K562 (cell line): ENCODE measurements around the gene LAX1. TPM values are rescaled to one million over a fixed set of nuclear protein-coding genes. Genes with fewer than 3 reads are reported as not detected.

ENCODE experiments used
- ATAC-seq: fragments of 200-7000 bp; cut with Tn5 transposase; 3 replicates; pipeline ENCODE4 v1.9.1; 2020; ENCODE audit warnings: moderate library complexity
- BruUV-seq: library from RNA; stranded (reverse); fragments of 400-500 nt; replicated peaks from 2 replicates; lab custom pipeline; 2021; lab: Mats Ljungman, UMichigan
- CTCF ChIA-PET: fragments of 300-600 bp; formaldehyde crosslinking; extraction: SDS; loops from one replicate; lab custom pipeline; 2021; ENCODE audit warnings: low intra/inter-chr PET ratio; lab: Yijun Ruan, JAX
- POLR2A ChIA-PET: fragments of 300-600, 350-650 bp; sonication (Branson Sonifier 250); formaldehyde crosslinking; extraction: SDS; loops from one replicate; lab custom pipeline; 2021; ENCODE audit warnings: antibody characterized with exemption, inconsistent platforms; lab: Yijun Ruan, JAX
- DNase-seq, 4 experiments: peaks; one replicate each; pipeline versions ENCODE4 v3.0.0 to v3.0.0-alpha.2; 2011 to 2018; ENCODE audit warnings: low spot score in 3 of 4, mixed read lengths in 3 of 4; ENCODE audit errors: extremely low read depth in 1 of 4
- FAIRE-seq: peaks from 2 replicates; lab custom pipeline; 2011; peaks lifted over from hg19 to GRCh38; lab: Jason Lieb, UNC
- H2AFZ ChIP-seq: 2 replicates; pipeline ENCODE4 v1.6.0; 2011; ENCODE audit warnings: low read depth, low read length, control low read depth, inconsistent platforms
- H3K27ac ChIP-seq: fragments of 200-600 bp; 3 replicates; pipeline ENCODE4 v1.8.0; 2011; ENCODE audit warnings: low read depth, mild to moderate bottlenecking, control low read depth, inconsistent platforms, low read length, moderate library complexity, mixed read lengths; ENCODE audit errors: extremely low read depth
- H3K27me3 ChIP-seq, 2 experiments: fragments of 300-600 bp in 1 of 2; 2 replicates in 1 of 2; 3 replicates in 1 of 2; pipeline versions ENCODE4 v1.6.0 to v1.8.0; 2011; ENCODE audit warnings: inconsistent platforms in 2 of 2, low read length in 2 of 2, mild to moderate bottlenecking in 1 of 2, mixed read lengths in 1 of 2, moderate library complexity in 1 of 2; ENCODE audit not compliant: control insufficient read depth in 2 of 2, insufficient read depth in 2 of 2
- H3K36me3 ChIP-seq: fragments of 300-600 bp; 3 replicates; pipeline ENCODE4 v1.8.0; 2011; ENCODE audit warnings: mild to moderate bottlenecking, low read length, inconsistent platforms; ENCODE audit not compliant: control insufficient read depth, insufficient read depth
- H3K4me1 ChIP-seq, 2 experiments: fragments of 200-600 bp in 1 of 2; replicated peaks in 1 of 2; 2 replicates in 1 of 2; 3 replicates in 1 of 2; pipeline versions ENCODE4 v1.5.1 to v1.8.0; 2011; ENCODE audit warnings: inconsistent platforms in 2 of 2, low read length in 2 of 2, mild to moderate bottlenecking in 1 of 2, mixed read lengths in 1 of 2, moderate library complexity in 1 of 2; ENCODE audit not compliant: control insufficient read depth in 2 of 2, insufficient read depth in 2 of 2
- H3K4me2 ChIP-seq: 2 replicates; pipeline ENCODE4 v1.6.1; 2011; ENCODE audit warnings: low read length, control low read depth, inconsistent platforms, mixed read lengths; ENCODE audit not compliant: insufficient read depth
- H3K4me3 ChIP-seq: fragments of 200-600 bp; sonication (generic), shearing (Covaris generic); 2 replicates; pipeline ENCODE4 v1.5.1; 2016; ENCODE audit warnings: control low read depth, inconsistent platforms
- H3K79me2 ChIP-seq: fragments of 200-600 bp; 3 replicates; pipeline ENCODE4 v1.8.0; 2011; ENCODE audit warnings: low read length, inconsistent platforms; ENCODE audit not compliant: control insufficient read depth, insufficient read depth
- H3K9ac ChIP-seq, 2 experiments: 2 replicates each; pipeline versions ENCODE4 v1.6.0 to v1.6.1; 2011; ENCODE audit warnings: low read depth in 2 of 2, low read length in 2 of 2, control low read depth in 1 of 2, inconsistent platforms in 1 of 2, mild to moderate bottlenecking in 1 of 2, mixed read lengths in 1 of 2; ENCODE audit not compliant: insufficient read depth in 1 of 2
- H3K9me1 ChIP-seq: one replicate; pipeline ENCODE4 v1.6.0; 2011; ENCODE audit warnings: inconsistent platforms, mild to moderate bottlenecking, low read length, moderate library complexity; ENCODE audit not compliant: control insufficient read depth, insufficient read depth
- H3K9me3 ChIP-seq: replicated peaks from 2 replicates; pipeline ENCODE4 v1.5.1; 2011; ENCODE audit warnings: low read depth, low read length, inconsistent platforms; ENCODE audit not compliant: control insufficient read depth, insufficient read depth
- H4K20me1 ChIP-seq: replicated peaks from 2 replicates; pipeline ENCODE4 v1.6.1; 2011; ENCODE audit warnings: low read length, inconsistent platforms, mixed read lengths; ENCODE audit not compliant: control insufficient read depth, insufficient read depth
- ATF4 ChIP-seq: fragments of 450-650 bp; formaldehyde crosslinking; IDR thresholded peaks from 2 replicates; pipeline ENCODE4 v1.4.0; 2022; ENCODE audit warnings: mild to moderate bottlenecking, moderate library complexity
- ETS2 ChIP-seq: IDR thresholded peaks from 2 replicates; pipeline ENCODE4 v1.6.1; 2016; ENCODE audit warnings: borderline replicate concordance, missing genetic modification characterization, mild to moderate bottlenecking, moderate library complexity, missing compliant biosample characterization; ENCODE audit not compliant: poor library complexity, severe bottlenecking
- GATA2 ChIP-seq: sonication (generic); formaldehyde crosslinking; IDR thresholded peaks from 2 replicates; pipeline ENCODE4 v1.4.0; 2020; ENCODE audit warnings: mild to moderate bottlenecking, missing genetic modification reagents
- KAT7 ChIP-seq: sonication (generic); formaldehyde crosslinking; IDR thresholded peaks from 2 replicates; pipeline ENCODE4 v1.8.0; 2022; ENCODE audit warnings: missing genetic modification reagents, mild to moderate bottlenecking, borderline replicate concordance
- KHSRP ChIP-seq: fragments of 450-650 bp; IDR thresholded peaks from 2 replicates; pipeline ENCODE4 v1.6.1; 2017
- MBD2 ChIP-seq: sonication (generic); IDR thresholded peaks from 2 replicates; pipeline ENCODE4 v1.6.1; 2016; ENCODE audit warnings: low read depth, borderline replicate concordance
- MYC ChIP-seq, 2 experiments: fragments of 250-450 bp in 1 of 2; sonication (Bioruptor Pico) in 1 of 2; IDR thresholded peaks; 2 replicates each; pipeline versions ENCODE4 v1.5.1 to v1.6.1; 2012 to 2021; ENCODE audit warnings: low read depth in 2 of 2, borderline replicate concordance in 1 of 2, improper control_type of control experiment in 1 of 2, low read length in 1 of 2, mild to moderate bottlenecking in 1 of 2, moderate library complexity in 1 of 2
- PHTF2 ChIP-seq: fragments of 250-450 bp; sonication (Bioruptor Pico); IDR thresholded peaks from 2 replicates; pipeline ENCODE4 v1.5.0; 2021; ENCODE audit warnings: mild to moderate bottlenecking
- POLR2A ChIP-seq: fragments of 450-650 bp; conservative IDR thresholded peaks from 2 replicates; pipeline ENCODE4 v1.6.1; 2016
- SPI1 ChIP-seq: IDR thresholded peaks from 2 replicates; pipeline ENCODE4 v1.6.1; 2011; ENCODE audit warnings: low read depth, low read length, control low read depth, borderline replicate concordance
- TAF9B ChIP-seq: fragments of 450-650 bp; IDR thresholded peaks from 2 replicates; pipeline ENCODE4 v1.6.1; 2018; ENCODE audit warnings: mild to moderate bottlenecking; ENCODE audit not compliant: partially characterized antibody
- TOE1 ChIP-seq, 2 experiments: fragments of 450-650 bp in 1 of 2; sonication (generic) in 1 of 2; formaldehyde crosslinking in 1 of 2; IDR thresholded peaks; 2 replicates each; pipeline versions ENCODE4 v1.7.1 to v1.8.0; 2016 to 2022; ENCODE audit warnings: borderline replicate concordance in 2 of 2, mild to moderate bottlenecking in 2 of 2, antibody characterized with exemption in 1 of 2, inconsistent platforms in 1 of 2, low read depth in 1 of 2, missing genetic modification reagents in 1 of 2, moderate library complexity in 1 of 2
- XRCC5 ChIP-seq: fragments of 200-400 bp; formaldehyde crosslinking; IDR thresholded peaks from 2 replicates; pipeline ENCODE4 v1.6.1; 2017; ENCODE audit warnings: low read depth, mild to moderate bottlenecking, low read length
- ZBTB1 ChIP-seq: sonication (generic); formaldehyde crosslinking; IDR thresholded peaks from 2 replicates; pipeline ENCODE4 v1.8.1; 2023; ENCODE audit warnings: missing genetic modification reagents, low read depth, mild to moderate bottlenecking, borderline replicate concordance
- ZC3H8 ChIP-seq: fragments of 450-650 bp; IDR thresholded peaks from 2 replicates; pipeline ENCODE4 v1.6.1; 2017
- ZNF212 ChIP-seq: fragments of 450-650 bp; formaldehyde crosslinking; IDR thresholded peaks from 2 replicates; pipeline ENCODE4 v1.4.0; 2020; ENCODE audit warnings: mild to moderate bottlenecking
- ZNF316 ChIP-seq: fragments of 450-650 bp; IDR thresholded peaks from 2 replicates; pipeline ENCODE4 v1.6.1; 2016
- ZNF668 ChIP-seq: fragments of 250-450 bp; sonication (Bioruptor Pico); IDR thresholded peaks from 2 replicates; pipeline ENCODE4 v1.8.0; 2022; ENCODE audit warnings: mild to moderate bottlenecking, inconsistent platforms
- ZNF717 ChIP-seq: fragments of 250-450 bp; sonication (Bioruptor Pico); IDR thresholded peaks from 2 replicates; pipeline ENCODE4 v1.5.0; 2021
- WGBS: fragments of 100-300 bp; shearing (Covaris generic); methylation state at CpG from one replicate; pipeline ENCODE4 v1.1.6; 2016; ENCODE audit warnings: low coverage, mixed read lengths; ENCODE audit not compliant: insufficient coverage; ENCODE audit errors: missing lambda C conversion rate; 5-methylcytosine and 5-hydroxymethylcytosine counted together
- in situ Hi-C: fragments of 300-500 bp; cut with MboI; formaldehyde crosslinking; loops from 4 replicates; pipeline ENCODE4 v1.15.0; 2018; ENCODE audit warnings: inconsistent platforms, mixed read lengths
- intact Hi-C: fragments of 100-400 bp; cut with micrococcal nuclease; formaldehyde crosslinking; loops from 2 replicates; pipeline ENCODE4 v1.14.2; 2022
- polyA plus RNA-seq, 8 experiments: library from polyadenylated mRNA; depleted of rRNA in 4 of 8; stranded (reverse) in 5 of 8; unstranded in 3 of 8; fragments of >200 nt; fragmentation: Nextera tagmentation in 2 of 8; fragmentation: Illumina TruSeq in 1 of 8; extraction: Ambion mirVana in 2 of 8; extraction: Trizol in 1 of 8; gene quantifications; 2 replicates each; pipeline versions ENCODE4 v1.2.1 to v1.2.3, GENCODE V29; 2011 to 2014; ENCODE audit warnings: inconsistent platforms in 1 of 8, missing spikeins in 1 of 8
- total RNA-seq, 7 experiments: library from RNA; depleted of rRNA in 6 of 7; stranded (reverse); fragments of >200 nt in 6 of 7; fragmentation: Illumina TruSeq in 2 of 7; extraction: Trizol in 2 of 7; gene quantifications; 2 replicates each; pipeline versions ENCODE4 v1.2.1 to v1.2.3, GENCODE V29; 2011 to 2021; ENCODE audit warnings: low replicate concordance in 1 of 7
- TF ChIP-seq, protein P1 (sequence below): fragments of 150-350 bp; conservative IDR thresholded peaks from 2 replicates; pipeline ENCODE4 v1.6.1; 2014; ENCODE audit warnings: low read length

LAX1 gene
- total and polyA plus RNA-seq, 9 of the 15 experiments (the other 6 are each of a cell fraction or from before 2014, with no cell fraction given): not detected

- H3K4me2 ChIP-seq: no peak overlapping the region
- no peak for ATAC-seq
- no peaks in the 10 kb centered on the region for H3K9me3 ChIP-seq
- DNase-seq: no peak
- H3K4me3 ChIP-seq: no peak overlapping the region
- CTCF ChIA-PET: no interaction called here
- 35% methylated on average over 3 of the region's 3 CpGs for WGBS
- H2AFZ ChIP-seq: no peak overlapping the region
- FAIRE-seq: no peak
- 0 out of 2 replicates have a peak, but pooled peaks cover 4% of the 10 kb centered on the region for H4K20me1 ChIP-seq
- in situ Hi-C loops (no loop called here), intact Hi-C loops (no loop called here)
- H3K9me1 ChIP-seq: no peaks in the 10 kb centered on the region
- H3K27me3 ChIP-seq: no peaks in the 10 kb centered on the region; a peak in 1 of 5 replicates
- TF ChIP-seq, protein P1, sequence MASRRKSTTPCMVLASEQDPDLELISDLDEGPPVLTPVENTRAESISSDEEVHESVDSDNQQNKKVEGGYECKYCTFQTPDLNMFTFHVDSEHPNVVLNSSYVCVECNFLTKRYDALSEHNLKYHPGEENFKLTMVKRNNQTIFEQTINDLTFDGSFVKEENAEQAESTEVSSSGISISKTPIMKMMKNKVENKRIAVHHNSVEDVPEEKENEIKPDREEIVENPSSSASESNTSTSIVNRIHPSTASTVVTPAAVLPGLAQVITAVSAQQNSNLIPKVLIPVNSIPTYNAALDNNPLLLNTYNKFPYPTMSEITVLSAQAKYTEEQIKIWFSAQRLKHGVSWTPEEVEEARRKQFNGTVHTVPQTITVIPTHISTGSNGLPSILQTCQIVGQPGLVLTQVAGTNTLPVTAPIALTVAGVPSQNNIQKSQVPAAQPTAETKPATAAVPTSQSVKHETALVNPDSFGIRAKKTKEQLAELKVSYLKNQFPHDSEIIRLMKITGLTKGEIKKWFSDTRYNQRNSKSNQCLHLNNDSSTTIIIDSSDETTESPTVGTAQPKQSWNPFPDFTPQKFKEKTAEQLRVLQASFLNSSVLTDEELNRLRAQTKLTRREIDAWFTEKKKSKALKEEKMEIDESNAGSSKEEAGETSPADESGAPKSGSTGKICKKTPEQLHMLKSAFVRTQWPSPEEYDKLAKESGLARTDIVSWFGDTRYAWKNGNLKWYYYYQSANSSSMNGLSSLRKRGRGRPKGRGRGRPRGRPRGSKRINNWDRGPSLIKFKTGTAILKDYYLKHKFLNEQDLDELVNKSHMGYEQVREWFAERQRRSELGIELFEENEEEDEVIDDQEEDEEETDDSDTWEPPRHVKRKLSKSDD: no peak
- no peak for TF ChIP-seq ZNF212
- no peak for TF ChIP-seq GATA2
- no peak for TF ChIP-seq MYC (IDR thresholded peaks at IDR 0.05; ENCODE audit: low read depth, low read length)
- TF ChIP-seq MYC (CRISPR knock-in tag; IDR thresholded peaks at IDR 0.05; ENCODE audit: borderline replicate concordance, low read depth): no peak
- no peak for TF ChIP-seq MBD2
- no peak for TF ChIP-seq ZBTB1
- TF ChIP-seq ZNF717 (CRISPR knock-in tag): no peak
- no peak for TF ChIP-seq ATF4 (CRISPR knock-in tag)
- no peak for TF ChIP-seq SPI1
- no peak for TF ChIP-seq TAF9B
- TF ChIP-seq KHSRP: no peak
- TF ChIP-seq TOE1 (IDR thresholded peaks at IDR 0.05; ENCODE audit: borderline replicate concordance): no peak
- no peak for TF ChIP-seq TOE1 (CRISPR knock-in tag; IDR thresholded peaks at IDR 0.05; ENCODE audit: borderline replicate concordance, low read depth)
- no peak for TF ChIP-seq ETS2 (tag)
- no peak for TF ChIP-seq XRCC5
- no peak for TF ChIP-seq ZC3H8
- TF ChIP-seq PHTF2: no peak
- no peak for TF ChIP-seq ZNF316
- no peak for TF ChIP-seq KAT7
- no peak for TF ChIP-seq POLR2A
- no peak for TF ChIP-seq ZNF668 (CRISPR knock-in tag)
- POLR2A ChIA-PET: interaction anchor here (0.6 to 0.9 kb wide), 4 partner anchors 10 to 793 kb away, joined by 3 read pairs; no protein-coding TSS in a partner anchor
- no peak overlapping the region for H3K27ac ChIP-seq
- no peaks in the 10 kb centered on the region for H3K36me3 ChIP-seq
- H3K9ac ChIP-seq: no peak overlapping the region
- no TSS peak for BruUV-seq
- H3K4me1 ChIP-seq: peaks cover 4 to 16% of the 10 kb centered on the region in 2 experiments; a peak in 4 of 5 replicates
- H3K79me2 ChIP-seq: no peaks in the 10 kb centered on the region
These were observed 4.5 kb upstream of the LAX1 start for GRCh38 chr1:203760506-203760905.
